Liver (tissue), 9 donors: Measurements from ENCODE around the gene MAN1A2. TPM values are rescaled to one million over a fixed set of nuclear protein-coding genes. Genes with fewer than 3 reads are reported as not detected.

Source experiments
- DNase-seq: peaks from one replicate; pipeline ENCODE4 v3.0.0-alpha.2; 2017; ENCODE audit warnings: low spot score
- H3K27ac ChIP-seq, 2 donors: one replicate each; pipeline ENCODE4 v1.7.0; 2013; ENCODE audit warnings: inconsistent platforms in 2 of 2, low read length in 2 of 2, control low read depth in 1 of 2, low read depth in 1 of 2, mild to moderate bottlenecking in 1 of 2
- H3K27me3 ChIP-seq, 4 donors: one replicate each; pipeline versions ENCODE4 v1.6.1 to v1.7.0; 2013; ENCODE audit warnings: low read length in 3 of 4, inconsistent platforms in 1 of 4, mild to moderate bottlenecking in 1 of 4, moderate library complexity in 1 of 4; ENCODE audit not compliant: control insufficient read depth in 4 of 4, insufficient read depth in 4 of 4
- H3K36me3 ChIP-seq, 4 donors: one replicate each; pipeline versions ENCODE4 v1.6.1 to v1.7.0; 2013; ENCODE audit warnings: low read length in 3 of 4, mild to moderate bottlenecking in 3 of 4, low read depth in 1 of 4, moderate library complexity in 1 of 4; ENCODE audit not compliant: control insufficient read depth in 4 of 4, insufficient read depth in 3 of 4
- H3K4me1 ChIP-seq, 4 donors: one replicate each; pipeline versions ENCODE4 v1.6.1 to v1.7.0; 2013; ENCODE audit warnings: low read length in 3 of 4, mild to moderate bottlenecking in 3 of 4, moderate library complexity in 1 of 4; ENCODE audit not compliant: control insufficient read depth in 4 of 4, insufficient read depth in 4 of 4
- H3K4me3 ChIP-seq, 3 donors: one replicate each; pipeline versions ENCODE4 v1.6.1 to v1.7.0; 2013; ENCODE audit warnings: low read length in 3 of 3, control low read depth in 1 of 3, low read depth in 1 of 3, mild to moderate bottlenecking in 1 of 3
- H3K9ac ChIP-seq, 2 donors: one replicate each; pipeline ENCODE4 v1.7.0; 2013; ENCODE audit warnings: low read length in 2 of 2, mild to moderate bottlenecking in 2 of 2, moderate library complexity in 2 of 2, control low read depth in 1 of 2, low read depth in 1 of 2
- H3K9me3 ChIP-seq, 4 donors: one replicate each; pipeline versions ENCODE4 v1.6.1 to v1.7.0; 2013; ENCODE audit warnings: low read length in 3 of 4; ENCODE audit not compliant: control insufficient read depth in 4 of 4
- FOXA1 ChIP-seq: IDR thresholded peaks from 2 replicates; pipeline ENCODE4 v1.6.1; 2016; ENCODE audit warnings: antibody characterized with exemption
- GABPA ChIP-seq, 2 donors: IDR thresholded peaks in 1 of 2; conservative IDR thresholded peaks in 1 of 2; 2 replicates each; pipeline ENCODE4 v1.6.1; 2016; ENCODE audit warnings: antibody characterized with exemption in 2 of 2, mild to moderate bottlenecking in 1 of 2, moderate library complexity in 1 of 2
- HNF4A ChIP-seq, 2 donors: conservative IDR thresholded peaks; 2 replicates each; pipeline ENCODE4 v1.6.1; 2016; ENCODE audit warnings: antibody characterized with exemption in 2 of 2, mild to moderate bottlenecking in 2 of 2
- HNF4G ChIP-seq: IDR thresholded peaks from 2 replicates; pipeline ENCODE4 v1.6.1; 2016; ENCODE audit warnings: antibody characterized with exemption
- JUND ChIP-seq, 2 donors: IDR thresholded peaks; 2 replicates each; pipeline ENCODE4 v1.6.1; 2016; ENCODE audit warnings: antibody characterized with exemption in 2 of 2
- NR2F2 ChIP-seq: IDR thresholded peaks from 2 replicates; pipeline ENCODE4 v1.6.1; 2016; ENCODE audit warnings: antibody characterized with exemption
- RAD21 ChIP-seq, 2 donors: IDR thresholded peaks; 2 replicates each; pipeline ENCODE4 v1.6.1; 2016; ENCODE audit warnings: antibody characterized with exemption in 2 of 2, mild to moderate bottlenecking in 2 of 2
- RXRA ChIP-seq, 2 donors: IDR thresholded peaks; 2 replicates each; pipeline ENCODE4 v1.6.1; 2017 to 2018; ENCODE audit warnings: antibody characterized with exemption in 2 of 2, mild to moderate bottlenecking in 1 of 2
- SP1 ChIP-seq: IDR thresholded peaks from 2 replicates; pipeline ENCODE4 v1.6.1; 2018; ENCODE audit warnings: antibody characterized with exemption, mild to moderate bottlenecking
- TAF1 ChIP-seq: conservative IDR thresholded peaks from 2 replicates; pipeline ENCODE4 v1.6.1; 2016; ENCODE audit warnings: antibody characterized with exemption, mild to moderate bottlenecking
- YY1 ChIP-seq: IDR thresholded peaks from 2 replicates; pipeline ENCODE4 v1.6.1; 2016; ENCODE audit warnings: antibody characterized with exemption, mild to moderate bottlenecking
- WGBS: extraction: QIAGEN DNeasy Blood & Tissue Kit; methylation state at CpG from one replicate; pipeline ENCODE4 v1.1.7; 2013; 5-methylcytosine and 5-hydroxymethylcytosine counted together
- polyA plus RNA-seq, 2 donors: library from polyadenylated mRNA; stranded (reverse) in 1 of 2; unstranded in 1 of 2; fragments of 200-250 nt in 1 of 2; fragments of >200 nt in 1 of 2; fragmentation: Nextera tagmentation in 1 of 2; extraction: Ambion mirVana in 1 of 2; gene quantifications; one replicate each; pipeline versions ENCODE4 v1.2.1 to v1.2.3, GENCODE V29; 2013 to 2015
- total RNA-seq, 2 donors: library from RNA; depleted of rRNA; stranded (reverse); fragments of >200 nt; gene quantifications; one replicate each; pipeline ENCODE4 v1.2.3, GENCODE V29; 2014
- TF ChIP-seq, protein P1 (sequence below): IDR thresholded peaks from 2 replicates; pipeline ENCODE4 v1.6.1; 2016; ENCODE audit warnings: antibody characterized with exemption
- TF ChIP-seq, protein P2 (sequence below): IDR thresholded peaks from 2 replicates; pipeline ENCODE4 v1.6.1; 2016; ENCODE audit warnings: antibody characterized with exemption
- TF ChIP-seq, protein P3 (sequence below): IDR thresholded peaks from 2 replicates; pipeline ENCODE4 v1.6.1; 2016; ENCODE audit warnings: antibody characterized with exemption
- TF ChIP-seq, protein P4 (sequence below): fragments of 150-350 bp; IDR thresholded peaks from 2 replicates; pipeline ENCODE4 v1.5.1; 2017; ENCODE audit warnings: improper control_type of control experiment, low read depth, low read length; ENCODE audit not compliant: missing input control
- TF ChIP-seq, protein P5 (sequence below): IDR thresholded peaks from 2 replicates; pipeline ENCODE4 v1.6.1; 2016; ENCODE audit warnings: antibody characterized with exemption, mild to moderate bottlenecking
- donor health status: healthy.
- donor health status: healthy.
- donor health status: healthy.
- donor health status: healthy.
- donor health status: healthy.

Gene MAN1A2
- total and polyA plus RNA-seq, 4 donors, result 10.9 to 58.7 (median 25.1) TPM

DNA sequence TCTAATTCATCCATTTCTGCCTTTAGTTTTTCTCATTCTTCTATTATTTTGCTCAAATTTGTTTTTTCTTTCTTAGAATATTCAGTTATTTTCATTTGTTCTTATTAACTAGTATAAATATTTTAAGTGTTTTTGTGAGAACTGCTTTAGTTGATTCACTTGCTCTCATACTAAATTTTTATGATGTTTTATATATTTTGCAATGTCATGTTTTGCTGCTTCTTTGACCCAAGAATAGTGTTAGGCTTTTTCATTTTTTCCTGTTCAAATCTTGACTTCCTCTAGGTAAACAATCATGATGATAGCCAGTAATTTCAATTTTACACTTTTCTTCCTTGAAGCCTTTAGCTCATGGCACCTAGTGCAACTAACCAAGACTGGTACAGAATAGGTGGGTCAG is 45.2 kb downstream of the MAN1A2 start:
- Histone ChIP-seq H3K9ac (no peak overlapping the region), H3K36me3 (peaks cover 0 to 13% (median 6%) of the 10 kb centered on the region in 4 donors)
- no peak for DNase-seq

DNA sequence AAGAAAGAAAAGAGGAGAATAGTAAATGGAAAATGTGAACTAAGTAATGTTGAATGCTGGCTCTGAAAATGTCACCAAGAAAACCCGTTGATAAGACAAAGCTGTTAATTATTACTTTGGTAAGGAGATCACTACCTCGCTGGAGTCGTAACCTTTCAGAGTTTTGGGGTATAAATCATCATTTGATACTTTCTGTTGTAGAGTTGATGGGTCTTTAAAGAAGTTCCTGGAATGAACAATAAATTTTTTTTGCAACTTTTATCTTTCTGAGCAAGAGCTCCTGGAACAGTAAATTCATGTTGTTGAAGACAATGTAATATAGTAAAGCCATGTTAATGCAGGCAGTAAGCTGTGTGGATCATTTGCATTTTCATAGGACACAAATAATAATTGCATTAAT is 46.2 kb downstream of the MAN1A2 start:
- Histone ChIP-seq H3K4me1 (no peaks in the 10 kb centered on the region), H3K27me3 (no peaks in the 10 kb centered on the region), H3K27ac (no peak overlapping the region), H3K9me3 (no peaks in the 10 kb centered on the region), H3K36me3 (peaks cover 0 to 10% (median 6%) of the 10 kb centered on the region in 4 donors), H3K4me3 (no peak overlapping the region), H3K9ac (no peak overlapping the region)
- no peak for DNase-seq
- 90% methylated on average over 3 of the region's 3 CpGs for WGBS
- TF ChIP-seq HNF4G, result no peak
- no peak for TF ChIP-seq RAD21 (IDR thresholded peaks at IDR 0.05)
- no peak for TF ChIP-seq SP1
- TF ChIP-seq, protein P1, sequence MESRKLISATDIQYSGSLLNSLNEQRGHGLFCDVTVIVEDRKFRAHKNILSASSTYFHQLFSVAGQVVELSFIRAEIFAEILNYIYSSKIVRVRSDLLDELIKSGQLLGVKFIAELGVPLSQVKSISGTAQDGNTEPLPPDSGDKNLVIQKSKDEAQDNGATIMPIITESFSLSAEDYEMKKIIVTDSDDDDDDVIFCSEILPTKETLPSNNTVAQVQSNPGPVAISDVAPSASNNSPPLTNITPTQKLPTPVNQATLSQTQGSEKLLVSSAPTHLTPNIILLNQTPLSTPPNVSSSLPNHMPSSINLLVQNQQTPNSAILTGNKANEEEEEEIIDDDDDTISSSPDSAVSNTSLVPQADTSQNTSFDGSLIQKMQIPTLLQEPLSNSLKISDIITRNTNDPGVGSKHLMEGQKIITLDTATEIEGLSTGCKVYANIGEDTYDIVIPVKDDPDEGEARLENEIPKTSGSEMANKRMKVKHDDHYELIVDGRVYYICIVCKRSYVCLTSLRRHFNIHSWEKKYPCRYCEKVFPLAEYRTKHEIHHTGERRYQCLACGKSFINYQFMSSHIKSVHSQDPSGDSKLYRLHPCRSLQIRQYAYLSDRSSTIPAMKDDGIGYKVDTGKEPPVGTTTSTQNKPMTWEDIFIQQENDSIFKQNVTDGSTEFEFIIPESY, result no peak
- no peak for TF ChIP-seq GABPA (IDR thresholded peaks at IDR 0.05 in 1 of 2, conservative IDR thresholded peaks at IDR 0.05 in 1 of 2)
- TF ChIP-seq, protein P2, sequence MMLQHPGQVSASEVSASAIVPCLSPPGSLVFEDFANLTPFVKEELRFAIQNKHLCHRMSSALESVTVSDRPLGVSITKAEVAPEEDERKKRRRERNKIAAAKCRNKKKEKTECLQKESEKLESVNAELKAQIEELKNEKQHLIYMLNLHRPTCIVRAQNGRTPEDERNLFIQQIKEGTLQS, result no peak
- TF ChIP-seq, protein P3, sequence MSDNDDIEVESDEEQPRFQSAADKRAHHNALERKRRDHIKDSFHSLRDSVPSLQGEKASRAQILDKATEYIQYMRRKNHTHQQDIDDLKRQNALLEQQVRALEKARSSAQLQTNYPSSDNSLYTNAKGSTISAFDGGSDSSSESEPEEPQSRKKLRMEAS, result no peak
- TF ChIP-seq NR2F2, result no peak
- no peak for TF ChIP-seq TAF1
- no peak for TF ChIP-seq FOXA1
- TF ChIP-seq JUND (IDR thresholded peaks at IDR 0.05), result no peak
- TF ChIP-seq, protein P4, sequence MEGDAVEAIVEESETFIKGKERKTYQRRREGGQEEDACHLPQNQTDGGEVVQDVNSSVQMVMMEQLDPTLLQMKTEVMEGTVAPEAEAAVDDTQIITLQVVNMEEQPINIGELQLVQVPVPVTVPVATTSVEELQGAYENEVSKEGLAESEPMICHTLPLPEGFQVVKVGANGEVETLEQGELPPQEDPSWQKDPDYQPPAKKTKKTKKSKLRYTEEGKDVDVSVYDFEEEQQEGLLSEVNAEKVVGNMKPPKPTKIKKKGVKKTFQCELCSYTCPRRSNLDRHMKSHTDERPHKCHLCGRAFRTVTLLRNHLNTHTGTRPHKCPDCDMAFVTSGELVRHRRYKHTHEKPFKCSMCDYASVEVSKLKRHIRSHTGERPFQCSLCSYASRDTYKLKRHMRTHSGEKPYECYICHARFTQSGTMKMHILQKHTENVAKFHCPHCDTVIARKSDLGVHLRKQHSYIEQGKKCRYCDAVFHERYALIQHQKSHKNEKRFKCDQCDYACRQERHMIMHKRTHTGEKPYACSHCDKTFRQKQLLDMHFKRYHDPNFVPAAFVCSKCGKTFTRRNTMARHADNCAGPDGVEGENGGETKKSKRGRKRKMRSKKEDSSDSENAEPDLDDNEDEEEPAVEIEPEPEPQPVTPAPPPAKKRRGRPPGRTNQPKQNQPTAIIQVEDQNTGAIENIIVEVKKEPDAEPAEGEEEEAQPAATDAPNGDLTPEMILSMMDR, result no peak
- no peak for TF ChIP-seq YY1
- no peak for TF ChIP-seq HNF4A (conservative IDR thresholded peaks at IDR 0.05)
- TF ChIP-seq RXRA (IDR thresholded peaks at IDR 0.05), result no peak

More for the DNA sequence above, 45.2 kb downstream of the MAN1A2 start:
- Histone ChIP-seq H3K9me3 (no peaks in the 10 kb centered on the region), H3K4me1 (no peaks in the 10 kb centered on the region), H3K4me3 (no peak overlapping the region), H3K27me3 (no peaks in the 10 kb centered on the region), H3K27ac (no peak overlapping the region)
- TF ChIP-seq GABPA (IDR thresholded peaks at IDR 0.05 in 1 of 2, conservative IDR thresholded peaks at IDR 0.05 in 1 of 2), result no peak
- TF ChIP-seq, protein P3, result no peak
- no peak for TF ChIP-seq HNF4A (conservative IDR thresholded peaks at IDR 0.05)
- TF ChIP-seq, protein P5, sequence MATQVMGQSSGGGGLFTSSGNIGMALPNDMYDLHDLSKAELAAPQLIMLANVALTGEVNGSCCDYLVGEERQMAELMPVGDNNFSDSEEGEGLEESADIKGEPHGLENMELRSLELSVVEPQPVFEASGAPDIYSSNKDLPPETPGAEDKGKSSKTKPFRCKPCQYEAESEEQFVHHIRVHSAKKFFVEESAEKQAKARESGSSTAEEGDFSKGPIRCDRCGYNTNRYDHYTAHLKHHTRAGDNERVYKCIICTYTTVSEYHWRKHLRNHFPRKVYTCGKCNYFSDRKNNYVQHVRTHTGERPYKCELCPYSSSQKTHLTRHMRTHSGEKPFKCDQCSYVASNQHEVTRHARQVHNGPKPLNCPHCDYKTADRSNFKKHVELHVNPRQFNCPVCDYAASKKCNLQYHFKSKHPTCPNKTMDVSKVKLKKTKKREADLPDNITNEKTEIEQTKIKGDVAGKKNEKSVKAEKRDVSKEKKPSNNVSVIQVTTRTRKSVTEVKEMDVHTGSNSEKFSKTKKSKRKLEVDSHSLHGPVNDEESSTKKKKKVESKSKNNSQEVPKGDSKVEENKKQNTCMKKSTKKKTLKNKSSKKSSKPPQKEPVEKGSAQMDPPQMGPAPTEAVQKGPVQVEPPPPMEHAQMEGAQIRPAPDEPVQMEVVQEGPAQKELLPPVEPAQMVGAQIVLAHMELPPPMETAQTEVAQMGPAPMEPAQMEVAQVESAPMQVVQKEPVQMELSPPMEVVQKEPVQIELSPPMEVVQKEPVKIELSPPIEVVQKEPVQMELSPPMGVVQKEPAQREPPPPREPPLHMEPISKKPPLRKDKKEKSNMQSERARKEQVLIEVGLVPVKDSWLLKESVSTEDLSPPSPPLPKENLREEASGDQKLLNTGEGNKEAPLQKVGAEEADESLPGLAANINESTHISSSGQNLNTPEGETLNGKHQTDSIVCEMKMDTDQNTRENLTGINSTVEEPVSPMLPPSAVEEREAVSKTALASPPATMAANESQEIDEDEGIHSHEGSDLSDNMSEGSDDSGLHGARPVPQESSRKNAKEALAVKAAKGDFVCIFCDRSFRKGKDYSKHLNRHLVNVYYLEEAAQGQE, result no peak
- no peak for TF ChIP-seq NR2F2
- TF ChIP-seq RXRA (IDR thresholded peaks at IDR 0.05), result no peak
- no peak for TF ChIP-seq RAD21 (IDR thresholded peaks at IDR 0.05)
- TF ChIP-seq, protein P4, result no peak
- TF ChIP-seq TAF1, result no peak
- no peak for TF ChIP-seq JUND (IDR thresholded peaks at IDR 0.05)
- TF ChIP-seq SP1, result no peak
- TF ChIP-seq, protein P2, result no peak
